ENCODE measurements around the gene SEMA4G. TPM values are rescaled to one million over a fixed set of nuclear protein-coding genes. Genes with fewer than 3 reads are reported as not detected.

Gene SEMA4G
- total and polyA plus RNA-seq, 2 of the 8 experiments (the other 6 are each of a cell fraction or from before 2014, with no cell fraction given): 7.1 to 18.2 TPM

GRCh38 chr10:100923580-100923979 is 45.7 kb upstream of the SEMA4G start (continued):
- no peak for TF ChIP-seq CHD7 (IDR thresholded peaks at IDR 0.05; ENCODE audit: insufficient replicate concordance, low read length)
- TF ChIP-seq TAF1 (IDR thresholded peaks at IDR 0.05; ENCODE audit: low read depth, low read length): no peak
- TF ChIP-seq CBX8 (IDR thresholded peaks at IDR 0.05; ENCODE audit: borderline replicate concordance, low read depth, low read length): no peak
- no peak for TF ChIP-seq CHD2 (IDR thresholded peaks at IDR 0.05; ENCODE audit: low read length)
- TF ChIP-seq BCL11A (IDR thresholded peaks at IDR 0.05; ENCODE audit: low read depth in 2 of 2, low read length in 2 of 2): no peak
- TF ChIP-seq YY1 (IDR thresholded peaks at IDR 0.05; ENCODE audit: low read depth, low read length): no peak
- TF ChIP-seq PHF8 (conservative IDR thresholded peaks at IDR 0.05; ENCODE audit: low read depth, low read length): no peak

All from H1 (cell line).